Kidney (tissue), 14 donors: Measurements from ENCODE around the gene ZNF605. TPM values are rescaled to one million over a fixed set of nuclear protein-coding genes. Genes with fewer than 3 reads are reported as not detected.

Experiments
- DNase-seq, 5 donors: peaks; one replicate each; pipeline ENCODE4 v3.0.0-alpha.2; 2013 to 2020
- FAIRE-seq: peaks from 2 replicates; lab custom pipeline; 2012; peaks lifted over from hg19 to GRCh38; lab: Jason Lieb, UNC
- H3K27ac ChIP-seq, 2 donors: one replicate each; pipeline ENCODE4 v1.7.0; 2013; ENCODE audit warnings: low read depth in 2 of 2, low read length in 2 of 2, inconsistent platforms in 1 of 2
- H3K27me3 ChIP-seq: one replicate; pipeline ENCODE4 v1.7.1; 2013; ENCODE audit warnings: low read length, inconsistent platforms; ENCODE audit not compliant: control insufficient read depth, insufficient read depth
- H3K36me3 ChIP-seq, 3 donors: one replicate each; pipeline versions ENCODE4 v1.7.0 to v1.7.1; 2013; ENCODE audit warnings: low read length in 3 of 3, control low read depth in 1 of 3, inconsistent platforms in 1 of 3; ENCODE audit not compliant: insufficient read depth in 3 of 3, control insufficient read depth in 2 of 3
- H3K4me1 ChIP-seq, 3 donors: one replicate each; pipeline versions ENCODE4 v1.7.0 to v1.7.1; 2013; ENCODE audit warnings: low read length in 3 of 3, inconsistent platforms in 1 of 3, low read depth in 1 of 3; ENCODE audit not compliant: control insufficient read depth in 2 of 3, insufficient read depth in 2 of 3
- H3K4me3 ChIP-seq, 3 donors: one replicate each; pipeline versions ENCODE4 v1.7.0 to v1.8.1; 2013; ENCODE audit warnings: low read length in 3 of 3, control low read depth in 1 of 3, inconsistent platforms in 1 of 3
- H3K9ac ChIP-seq, 3 donors: one replicate each; pipeline versions ENCODE4 v1.7.0 to v1.7.1; 2013; ENCODE audit warnings: low read length in 3 of 3, control low read depth in 1 of 3, inconsistent platforms in 1 of 3
- H3K9me3 ChIP-seq, 3 donors: one replicate each; pipeline versions ENCODE4 v1.7.0 to v1.7.1; 2013; ENCODE audit warnings: low read length in 3 of 3, control low read depth in 1 of 3, inconsistent platforms in 1 of 3; ENCODE audit not compliant: control insufficient read depth in 2 of 3, insufficient read depth in 1 of 3
- CTCF ChIP-seq: IDR thresholded peaks from 3 replicates; pipeline ENCODE4 v1.5.1; 2012; ENCODE audit warnings: mild to moderate bottlenecking, moderate library complexity, borderline replicate concordance; ENCODE audit not compliant: insufficient read depth; ENCODE audit errors: extremely low read depth
- intact Hi-C: fragments of 100-400 bp; cut with DNase I; formaldehyde crosslinking; loops from one replicate; pipeline ENCODE4 v1.11.1; 2022
- polyA plus RNA-seq: library from polyadenylated mRNA; stranded (reverse); fragments of 350-450 nt; fragmentation: Illumina TruSeq; extraction: RNeasy Lipid Tissue Mini Kit (QIAGEN cat#74804); gene quantifications from one replicate; pipeline ENCODE4 v1.2.3, GENCODE V29; 2014; ENCODE audit warnings: low read depth, low replicate concordance; ENCODE audit not compliant: insufficient read depth
- total RNA-seq: library from RNA; stranded (reverse); fragmentation: NEBNext Ultra II Directional; extraction: Animal tissue kit (Norgen Biotek cat#: 25700); gene quantifications from one replicate; pipeline ENCODE4 v1.2.1, GENCODE V29; 2021
- donor health status: control.
- donor health status: control.
- donor health status: control.
- donor health status: control.
- donor health status: control.
- donor health status: DM: yes; HTN: yes; CAD: no.
- donor health status: Normal renal cell carcinoma (clear cell type).

Gene ZNF605
- total and polyA plus RNA-seq, 2 donors from 2014 or later, result 5.0 to 15.2 TPM

DNA sequence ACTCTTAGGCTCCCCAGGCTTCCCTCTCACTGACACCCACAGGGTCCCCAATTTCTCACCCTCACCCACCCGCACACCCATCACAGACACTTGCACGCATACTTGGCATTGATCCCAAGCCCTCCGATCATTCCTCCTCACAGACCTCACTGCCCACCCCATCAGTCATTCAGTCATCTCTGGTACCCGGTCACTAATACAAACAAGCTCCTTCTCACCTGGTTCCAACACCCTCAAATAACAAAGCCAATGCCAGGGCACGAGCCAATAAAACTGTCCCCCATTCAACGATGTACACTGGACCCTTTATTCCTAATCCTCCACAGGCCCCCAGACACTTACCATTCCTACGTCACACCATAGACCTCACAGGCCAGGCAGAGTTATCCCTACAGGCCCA is 2.3 kb downstream of the ZNF605 start:
- Histone ChIP-seq H3K27ac (no peak overlapping the region), H3K36me3 (peaks cover 0 to 13% (median 2%) of the 10 kb centered on the region in 3 donors), H3K4me1 (peaks cover 0 to 10% (median 0%) of the 10 kb centered on the region in 3 donors), H3K27me3 (no peaks in the 10 kb centered on the region), H3K9ac (no peak overlapping the region), H3K9me3 (peaks cover 12 to 30% (median 18%) of the 10 kb centered on the region in 3 donors), H3K4me3 (no peak overlapping the region)
- FAIRE-seq (no peak), DNase-seq (no peak)
- TF ChIP-seq CTCF, result no peak
- intact Hi-C loops, result no loop called here

DNA sequence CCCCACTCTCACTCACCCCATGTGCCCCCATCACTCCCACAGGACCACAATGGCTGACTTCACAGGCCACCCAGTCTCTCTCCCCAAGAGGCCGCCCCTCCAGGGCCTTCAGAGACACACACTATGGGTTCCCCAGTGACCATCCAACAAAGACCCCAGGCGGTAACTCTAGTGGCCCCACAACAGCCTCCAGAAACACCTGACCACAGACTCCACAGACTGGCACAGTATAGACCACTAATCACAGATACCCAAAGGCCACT is 3.0 kb downstream of the ZNF605 start:
- Histone ChIP-seq H3K4me1 (peaks cover 0 to 10% (median 0%) of the 10 kb centered on the region in 3 donors), H3K9ac (no peak overlapping the region), H3K9me3 (peaks cover 12 to 36% (median 18%) of the 10 kb centered on the region in 3 donors), H3K27me3 (no peaks in the 10 kb centered on the region), H3K27ac (no peak overlapping the region), H3K4me3 (no peak overlapping the region), H3K36me3 (peaks cover under 1 to 13% (median 7%) of the 10 kb centered on the region in 3 donors)
- no peak for FAIRE-seq
- TF ChIP-seq CTCF, result no peak
- intact Hi-C loops, result no loop called here
- DNase-seq, result no peak

GRCh38 chr12:132952371-132953162 is 3.5 kb downstream of the ZNF605 start:
- Histone ChIP-seq H3K9me3 (peaks cover 12 to 40% (median 18%) of the 10 kb centered on the region in 3 donors), H3K4me1 (peaks cover 0 to 10% (median 0%) of the 10 kb centered on the region in 3 donors), H3K27me3 (no peaks in the 10 kb centered on the region), H3K36me3 (peaks cover 6 to 13% (median 7%) of the 10 kb centered on the region in 3 donors), H3K4me3 (no peak overlapping the region), H3K9ac (no peak overlapping the region), H3K27ac (no peak overlapping the region)
- no peak for FAIRE-seq
- TF ChIP-seq CTCF, result no peak
- intact Hi-C loops, result no loop called here
- no peak for DNase-seq

GRCh38 chr12:132951649-132952048 is 4.5 kb downstream of the ZNF605 start:
- intact Hi-C loops, result no loop called here

More at GRCh38 chr12:132951649-132952048, 4.5 kb downstream of the ZNF605 start:
- peaks cover 12 to 40% (median 18%) of the 10 kb centered on the region in 3 donors for H3K9me3 ChIP-seq
- DNase-seq, result no peak
- H3K27me3 ChIP-seq, result no peaks in the 10 kb centered on the region
- TF ChIP-seq CTCF, result no peak
- FAIRE-seq, result no peak
- no peak overlapping the region for H3K9ac ChIP-seq
- peaks cover 6 to 13% (median 7%) of the 10 kb centered on the region in 3 donors for H3K36me3 ChIP-seq
- H3K27ac ChIP-seq, result no peak overlapping the region
- H3K4me1 ChIP-seq, result peaks cover 0 to 10% (median 0%) of the 10 kb centered on the region in 3 donors
- no peak overlapping the region for H3K4me3 ChIP-seq
